Sciatic nerve (tissue), 2 donors: ENCODE measurements around the gene IRF9. TPM values are rescaled to one million over a fixed set of nuclear protein-coding genes. Genes with fewer than 3 reads are reported as not detected.

ENCODE experiments used
- ATAC-seq: fragments of 200-7000 bp; cut with Tn5 transposase; one replicate; pipeline ENCODE4 v1.9.1; 2020; ENCODE audit warnings: mild to moderate bottlenecking, moderate library complexity
- DNase-seq: peaks from one replicate; pipeline ENCODE4 v3.0.0-alpha.2; 2020; ENCODE audit warnings: low spot score
- intact Hi-C: fragments of 100-400 bp; cut with DNase I; formaldehyde crosslinking; loops from one replicate; pipeline ENCODE4 v1.14.2; 2022
- total RNA-seq: library from RNA; stranded (reverse); fragmentation: NEBNext Ultra II Directional; extraction: Animal tissue kit (Norgen Biotek cat#: 25700); gene quantifications from one replicate; pipeline ENCODE4 v1.2.1, GENCODE V29; 2021
- donor health status: DM: no; HTN: no; CAD: no.
- donor health status: DM: no; HTN: no; CAD: no.

IRF9 gene
- total RNA-seq, 1 donor from 2014 or later = 107 TPM

DNA sequence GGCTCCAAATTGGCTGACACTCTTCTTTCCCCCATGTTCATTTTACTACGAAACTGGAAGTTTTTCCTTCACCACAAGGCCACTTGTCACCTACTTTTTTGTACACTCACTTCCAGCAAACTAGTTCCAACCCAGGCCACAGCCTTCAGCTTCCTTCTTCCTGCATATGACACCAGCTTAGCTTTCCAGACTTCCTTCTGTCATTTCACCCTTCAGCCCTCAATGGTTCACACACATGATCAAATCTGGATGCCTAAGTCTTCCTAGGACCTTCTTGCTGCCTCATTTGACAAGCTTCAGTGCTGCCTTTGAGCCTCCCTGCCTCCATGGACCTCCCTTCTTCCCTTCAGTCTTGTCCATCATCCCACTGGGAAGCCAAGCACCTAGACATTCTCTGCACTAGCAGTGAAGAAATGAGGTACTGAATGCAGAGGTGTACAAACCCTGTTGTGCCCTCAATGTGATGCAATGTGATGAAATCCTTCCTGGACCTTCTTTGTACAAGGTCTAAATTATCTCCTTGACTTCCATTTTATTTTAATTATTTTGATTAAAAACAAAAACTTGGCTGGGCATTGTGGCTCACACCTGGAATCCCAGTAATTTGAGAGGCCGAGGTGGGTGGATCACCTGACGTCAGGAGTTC, 6.5 kb downstream of the IRF9 start:
- intact Hi-C loops = no loop called here
- DNase-seq (no peak), ATAC-seq (no peak)

DNA sequence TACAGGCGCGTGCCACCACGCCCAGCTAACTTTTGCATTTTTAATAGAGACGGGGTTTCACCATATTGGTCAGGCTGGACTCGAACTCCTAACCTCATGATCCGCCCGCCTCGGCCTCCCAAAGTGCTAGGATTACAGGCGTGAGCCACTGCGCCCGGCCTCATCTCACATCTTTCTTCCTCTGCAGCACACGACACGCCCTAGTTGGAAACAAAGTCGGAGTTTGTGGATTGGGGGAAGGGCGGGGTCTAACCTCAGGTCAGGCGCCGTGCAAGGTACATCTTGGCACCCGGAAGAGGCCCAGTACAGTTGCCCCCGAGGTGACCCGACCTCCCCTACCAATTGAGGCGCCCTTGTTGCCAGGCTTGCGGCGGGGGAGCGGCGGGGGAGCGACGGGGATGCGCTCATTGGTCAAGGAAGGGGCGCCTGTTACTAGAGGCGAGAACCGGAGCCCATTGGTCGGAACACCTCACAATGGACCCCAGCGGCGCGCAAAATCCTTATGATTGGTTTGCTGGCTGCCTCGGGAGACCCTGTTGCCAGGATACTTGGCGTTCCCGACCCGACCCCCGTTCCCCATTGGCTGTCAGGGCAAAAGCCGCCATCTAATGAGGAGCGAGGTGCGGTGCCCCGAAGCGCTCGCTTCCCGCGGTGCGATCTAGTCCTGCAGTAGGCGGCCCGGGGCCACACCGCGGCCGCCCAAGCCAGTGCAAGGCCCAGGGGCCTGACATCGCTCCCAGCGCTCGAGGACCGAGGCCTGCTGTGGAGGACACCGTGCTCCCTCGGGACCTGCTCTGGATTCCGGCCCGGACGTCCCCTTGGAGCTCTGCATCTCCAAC, 10.6 kb downstream of the IRF9 start, which contains the start of gene REC8:
Gene REC8, plus strand, starts transcription at position 659 of the 839 bp plus-strand sequence. CDS start 473 bp downstream, outside the sequence.
- DNase-seq (peak; percentile 89), ATAC-seq (peak; percentile 95)
- intact Hi-C loops = no loop called here

DNA sequence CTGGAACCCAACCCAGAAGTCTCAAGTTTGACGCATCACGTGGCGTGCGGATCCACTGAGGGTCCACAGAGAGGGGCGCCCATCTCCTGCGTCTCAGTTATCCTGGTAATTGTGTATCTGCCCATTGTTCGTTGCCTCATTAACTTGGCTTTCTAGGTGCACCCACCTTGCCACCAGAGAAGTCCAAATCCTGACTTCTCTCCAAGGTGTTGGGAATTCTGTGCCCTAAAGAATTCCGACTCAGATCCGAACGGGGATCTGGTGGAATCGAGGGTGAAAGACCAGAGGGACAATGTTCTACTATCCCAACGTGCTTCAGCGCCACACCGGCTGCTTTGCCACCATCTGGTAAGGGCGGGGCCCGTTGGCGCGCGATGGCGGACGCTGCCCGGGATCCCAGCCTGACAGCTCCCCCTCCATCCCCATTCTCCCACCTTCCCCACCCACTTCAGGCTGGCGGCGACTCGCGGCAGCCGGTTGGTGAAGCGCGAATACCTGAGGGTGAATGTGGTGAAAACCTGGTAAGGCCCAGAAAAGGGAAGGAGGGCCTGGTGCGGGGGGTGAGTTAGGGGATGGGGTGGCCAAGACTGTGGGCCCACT, 11.3 kb downstream of the IRF9 start:
- peak; percentile 6 for ATAC-seq
- intact Hi-C loops = no loop called here
- DNase-seq = no peak

DNA sequence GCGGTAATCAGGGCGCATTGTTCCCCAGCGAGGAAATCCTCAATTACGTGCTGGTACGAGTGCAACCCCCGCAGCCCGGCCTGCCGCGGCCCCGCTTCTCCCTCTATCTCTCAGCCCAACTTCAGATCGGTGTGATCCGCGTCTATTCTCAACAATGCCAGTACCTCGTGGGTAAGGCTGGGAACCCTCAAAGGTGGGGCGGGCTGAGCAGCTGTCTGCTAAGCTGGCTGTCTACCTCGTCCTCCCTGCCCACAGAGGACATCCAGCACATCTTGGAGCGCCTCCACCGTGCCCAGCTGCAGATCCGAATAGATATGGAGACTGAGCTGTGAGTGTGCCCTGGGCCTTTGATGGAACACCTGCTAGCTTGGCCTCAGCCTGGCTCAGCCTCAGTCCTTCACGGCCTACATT, 11.8 kb downstream of the IRF9 start:
- DNase-seq (no peak), ATAC-seq (no peak)
- intact Hi-C loops = no loop called here

DNA sequence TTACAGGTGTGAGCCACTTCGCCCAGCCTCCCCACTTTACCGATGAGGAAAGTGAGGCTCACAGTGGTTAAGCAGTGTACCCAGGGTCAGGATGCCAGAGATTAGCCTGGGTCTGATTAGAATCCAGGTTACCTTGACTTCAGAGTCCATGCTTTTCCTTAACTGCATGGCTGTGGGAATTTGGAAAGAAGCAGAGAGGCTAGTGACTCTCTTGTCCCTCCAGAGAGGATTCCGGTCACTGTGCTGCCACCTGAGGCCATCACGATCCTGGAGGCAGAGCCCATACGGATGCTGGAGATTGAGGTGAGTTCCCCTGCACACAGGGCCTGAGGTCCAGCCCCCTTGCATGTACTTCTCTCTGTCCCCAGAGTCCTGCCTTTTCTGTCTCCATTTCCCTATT, 15.5 kb downstream of the IRF9 start:
- no peak for DNase-seq
- intact Hi-C loops = no loop called here
- no peak for ATAC-seq

DNA sequence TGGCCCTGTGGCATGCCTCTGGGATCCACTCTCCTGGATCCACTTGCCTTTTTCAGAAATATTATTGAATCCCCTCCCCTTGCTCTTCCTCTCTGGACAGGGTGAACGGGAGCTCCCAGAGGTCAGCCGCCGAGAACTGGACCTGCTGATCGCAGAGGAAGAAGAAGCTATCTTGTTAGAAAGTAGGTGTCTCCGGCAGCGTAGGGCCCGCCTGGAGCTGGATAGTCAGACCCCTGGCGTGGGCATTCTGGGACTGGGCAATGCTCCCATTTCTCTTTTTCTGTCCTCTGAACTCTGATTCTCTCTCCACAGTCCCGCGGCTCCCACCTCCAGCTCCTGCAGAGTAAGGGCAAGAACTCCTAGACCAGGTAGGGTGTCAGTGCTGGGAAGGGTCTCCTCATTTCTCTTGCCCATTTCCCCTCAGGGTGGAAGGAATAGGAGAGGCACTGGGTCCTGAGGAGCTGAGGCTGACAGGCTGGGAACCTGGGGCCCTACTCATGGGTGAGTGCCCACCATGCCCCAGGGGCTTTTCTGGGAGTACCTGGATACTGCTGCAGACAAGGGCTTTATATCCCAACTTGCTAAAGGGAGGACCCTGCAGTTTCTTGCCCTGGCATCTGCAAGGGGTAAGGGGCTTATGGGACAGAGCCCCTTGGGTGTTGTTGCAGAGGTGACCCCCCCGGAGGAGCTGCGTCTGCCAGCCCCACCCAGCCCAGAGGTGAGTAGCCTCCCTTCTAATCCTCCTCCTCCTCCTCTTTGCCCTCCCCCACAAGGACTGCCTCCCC, 16.2 kb downstream of the IRF9 start:
- DNase-seq (no peak), ATAC-seq (no peak)
- intact Hi-C loops = no loop called here

DNA sequence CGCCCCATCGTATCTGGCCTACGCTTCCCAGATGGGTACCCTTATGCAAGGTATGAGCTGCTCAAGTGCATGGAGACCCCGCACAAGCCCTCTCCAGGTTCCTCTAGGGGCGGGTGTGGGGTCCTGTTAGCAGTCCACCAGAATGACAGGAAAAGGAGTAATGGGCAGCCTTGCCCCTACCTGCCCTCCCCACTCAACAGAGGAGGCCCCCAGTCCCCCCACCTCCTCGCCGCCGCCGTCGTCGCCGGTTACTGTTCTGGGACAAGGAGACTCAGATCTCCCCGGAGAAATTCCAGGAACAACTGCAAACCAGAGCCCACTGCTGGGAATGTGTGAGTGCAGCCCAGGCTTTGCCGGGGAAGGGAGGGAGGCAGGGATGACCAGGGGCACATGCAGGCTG, 16.8 kb downstream of the IRF9 start:
- DNase-seq = no peak
- intact Hi-C loops = no loop called here
- no peak for ATAC-seq

DNA sequence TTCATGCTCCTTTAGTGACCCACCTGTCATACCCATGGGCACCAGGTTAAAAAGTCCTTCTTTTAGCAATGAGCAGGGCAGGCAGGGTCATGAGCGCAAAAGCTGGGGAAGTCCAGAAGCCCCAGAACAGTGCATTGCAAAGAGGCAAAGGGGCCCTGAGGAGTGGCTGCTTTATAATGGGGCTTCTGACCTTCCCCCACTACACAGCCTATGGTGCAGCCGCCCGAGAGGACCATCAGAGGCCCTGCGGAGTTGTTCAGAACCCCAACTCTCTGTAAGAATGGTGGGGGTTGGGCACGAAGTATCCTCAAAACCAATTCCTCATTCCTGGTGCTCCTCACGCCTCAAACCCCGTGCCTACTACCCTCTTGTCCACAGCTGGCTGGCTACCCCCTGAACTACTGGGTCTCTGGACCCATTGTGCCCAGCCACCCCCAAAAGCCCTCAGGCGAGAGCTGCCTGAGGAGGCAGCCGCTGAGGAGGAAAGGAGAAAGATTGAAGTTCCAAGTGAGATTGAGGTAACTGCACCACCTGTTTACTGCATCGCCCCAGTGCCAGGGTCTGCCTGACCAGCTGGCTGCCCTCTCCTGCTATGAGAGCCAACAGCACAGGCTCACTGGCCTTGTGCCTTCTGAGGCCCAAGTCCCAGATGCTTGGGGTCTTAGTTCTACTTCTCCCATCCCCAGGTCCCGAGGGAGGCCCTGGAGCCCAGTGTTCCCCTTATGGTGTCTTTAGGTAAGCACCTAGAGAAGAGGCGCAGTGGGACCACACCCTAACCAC, 17.5 kb downstream of the IRF9 start:
- intact Hi-C loops = no loop called here
- ATAC-seq (no peak), DNase-seq (no peak)

DNA sequence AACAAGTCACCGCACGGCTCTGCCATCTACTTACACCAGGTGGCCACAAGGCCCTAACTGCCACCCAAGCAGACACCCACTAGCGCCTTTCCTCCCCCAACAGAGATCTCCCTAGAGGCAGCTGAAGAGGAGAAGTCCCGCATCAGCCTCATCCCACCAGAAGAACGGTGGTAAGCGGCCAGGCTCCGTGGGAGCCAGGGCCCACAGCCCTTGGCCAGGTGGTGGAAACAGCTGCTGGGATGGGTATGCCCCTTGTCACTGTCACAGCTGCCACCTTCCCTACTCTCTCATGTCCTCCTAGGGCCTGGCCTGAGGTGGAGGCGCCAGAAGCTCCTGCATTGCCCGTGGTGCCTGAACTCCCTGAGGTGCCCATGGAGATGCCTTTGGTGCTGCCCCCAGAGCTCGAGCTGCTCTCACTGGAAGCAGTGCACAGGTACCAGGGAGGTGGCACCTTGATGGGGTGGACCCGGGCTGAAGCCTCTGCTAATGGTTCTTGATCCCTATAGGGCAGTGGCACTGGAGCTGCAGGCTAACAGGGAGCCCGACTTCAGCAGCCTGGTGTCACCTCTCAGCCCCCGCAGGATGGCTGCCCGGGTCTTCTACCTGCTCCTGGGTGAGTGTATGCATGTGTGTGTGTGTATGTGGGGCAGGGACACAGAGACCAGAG, 18.4 kb downstream of the IRF9 start:
- intact Hi-C loops = no loop called here
- ATAC-seq (peak; percentile 19), DNase-seq (no peak)

DNA sequence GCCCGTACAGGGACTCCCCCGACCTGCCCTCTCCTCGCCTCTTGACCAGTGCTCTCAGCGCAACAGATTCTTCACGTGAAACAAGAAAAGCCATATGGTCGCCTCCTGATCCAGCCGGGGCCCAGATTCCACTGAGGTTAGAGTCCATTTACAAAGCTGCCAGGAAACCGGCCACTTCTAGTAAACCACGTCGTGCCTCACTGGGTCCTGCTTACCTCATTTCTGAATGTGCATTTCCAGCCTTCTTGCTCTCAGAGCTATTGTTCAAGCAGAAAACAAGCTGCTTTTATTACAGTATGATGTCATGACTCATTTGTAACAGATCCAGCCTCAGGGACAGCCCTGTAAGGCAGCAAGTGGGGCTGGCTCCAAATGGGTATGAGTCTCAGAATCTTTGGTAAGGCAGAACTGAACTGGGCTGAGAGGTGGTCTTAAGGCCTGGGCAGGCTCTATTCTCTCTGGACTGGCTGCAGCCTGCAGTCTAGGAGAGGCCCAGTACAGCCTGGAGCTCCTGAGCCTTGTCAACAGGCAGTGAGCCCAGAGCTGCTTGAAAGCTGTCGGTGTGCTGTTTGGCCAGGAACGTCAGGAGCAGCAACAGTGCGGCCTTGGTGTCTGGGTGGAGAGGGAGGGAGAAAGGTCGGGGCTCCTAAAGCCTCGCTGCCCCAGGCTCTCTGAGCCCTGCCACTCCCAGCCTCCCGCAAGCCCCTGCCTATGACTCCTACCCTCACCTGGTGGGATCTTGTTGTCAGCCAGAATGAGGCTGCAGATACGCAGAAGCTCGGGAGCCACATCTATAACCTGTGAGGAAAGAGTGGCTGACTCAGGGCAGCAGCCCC, 19.1 kb downstream of the IRF9 start:
- no peak for DNase-seq
- intact Hi-C loops = no loop called here
- peak; percentile 68 for ATAC-seq

DNA sequence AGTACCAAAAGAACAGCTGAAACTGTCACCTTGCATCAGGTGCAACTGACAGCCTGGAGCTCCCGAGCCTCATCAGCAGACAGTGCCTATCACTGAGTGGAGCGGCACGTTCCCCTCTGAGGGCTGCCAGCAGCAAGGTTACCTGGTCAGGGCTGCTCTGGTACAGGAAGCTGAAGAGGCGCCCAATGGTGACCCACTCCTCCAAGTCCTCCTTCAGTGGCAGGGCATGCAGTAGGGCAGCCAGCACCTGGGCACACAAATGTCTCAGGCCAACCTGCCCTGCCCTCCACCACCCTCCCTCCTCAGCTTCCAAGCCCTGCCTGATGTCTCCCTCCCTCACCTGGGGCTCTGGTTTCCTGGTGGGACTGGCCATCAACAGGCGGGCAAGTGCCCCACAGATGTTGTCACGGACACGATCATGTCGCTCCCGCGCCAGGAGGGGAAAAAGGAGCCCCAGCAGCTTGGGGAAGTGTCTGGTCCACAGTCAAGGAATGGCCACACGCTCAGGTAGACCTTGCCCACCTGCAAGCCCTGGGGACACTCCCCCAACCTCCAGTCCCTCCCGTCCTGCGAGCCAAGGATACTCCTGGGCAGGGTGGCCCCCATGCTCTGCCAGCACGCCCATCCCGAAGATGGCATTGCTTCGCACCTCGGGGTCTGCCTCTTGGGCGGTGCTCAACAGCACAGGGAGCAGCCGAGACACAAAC, 20.5 kb downstream of the IRF9 start:
- intact Hi-C loops = no loop called here
- ATAC-seq (no peak), DNase-seq (no peak)

DNA sequence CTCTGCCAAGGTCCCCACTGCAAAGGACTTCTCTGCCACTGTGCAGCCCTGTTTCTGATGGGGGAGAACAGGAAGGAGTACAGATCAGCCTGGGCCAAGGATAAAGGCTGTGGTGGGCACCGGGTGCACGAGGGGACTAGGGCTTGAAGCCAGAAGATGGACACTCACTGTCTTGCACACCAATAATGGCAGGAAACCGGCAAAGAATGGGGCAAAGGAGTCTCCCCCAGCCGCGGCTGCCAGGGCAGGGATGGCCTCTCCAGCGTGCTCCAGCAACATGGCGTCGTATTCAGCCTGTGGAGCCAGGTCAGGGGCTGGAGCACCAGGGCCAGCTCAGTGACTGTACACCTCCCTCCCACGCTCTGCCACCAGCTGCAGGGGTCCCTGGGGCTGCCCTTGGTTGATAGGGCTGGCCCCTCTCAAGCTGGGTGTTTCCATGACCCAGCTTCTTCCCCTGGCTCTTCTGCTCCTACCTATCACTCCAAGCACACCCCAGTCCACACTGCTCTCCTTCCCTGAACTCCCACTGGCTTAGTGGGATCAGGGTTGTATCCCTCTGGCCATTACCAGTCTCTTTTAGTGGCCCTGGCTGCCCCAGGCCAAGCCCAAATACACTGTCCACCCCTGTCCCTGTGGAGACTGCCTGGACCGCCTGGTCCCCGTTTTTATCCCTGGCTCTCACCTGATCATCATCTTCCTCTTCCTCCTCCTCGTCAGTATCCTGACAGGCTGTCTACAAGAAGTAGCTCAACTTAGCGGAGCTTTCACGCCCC, 21.2 kb downstream of the IRF9 start:
- no peak for ATAC-seq
- DNase-seq = no peak
- intact Hi-C loops = no loop called here

DNA sequence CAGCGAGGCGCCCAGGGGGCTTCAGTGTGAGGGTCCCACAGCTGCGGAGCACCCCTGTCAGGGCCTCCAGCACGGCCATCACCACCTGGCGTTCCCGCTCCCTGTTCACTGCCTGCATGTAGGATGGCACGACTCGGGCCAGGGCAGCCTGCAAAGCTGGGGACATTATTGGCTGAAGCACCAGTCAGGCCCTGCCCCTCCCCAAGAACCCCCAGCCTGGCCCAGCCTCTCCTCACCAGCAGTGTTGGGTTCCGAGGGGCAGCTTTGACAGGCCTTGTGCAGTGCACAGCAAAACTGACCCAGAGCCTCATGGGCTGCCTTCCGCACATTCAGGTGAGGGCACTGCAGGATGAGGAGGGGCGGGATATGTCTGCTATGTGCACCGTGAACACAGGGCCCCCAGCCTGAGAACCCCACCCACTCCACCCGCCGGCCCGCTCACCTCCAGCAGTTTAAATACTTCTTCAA, 22.0 kb downstream of the IRF9 start:
- intact Hi-C loops = no loop called here
- ATAC-seq (no peak), DNase-seq (no peak)

DNA sequence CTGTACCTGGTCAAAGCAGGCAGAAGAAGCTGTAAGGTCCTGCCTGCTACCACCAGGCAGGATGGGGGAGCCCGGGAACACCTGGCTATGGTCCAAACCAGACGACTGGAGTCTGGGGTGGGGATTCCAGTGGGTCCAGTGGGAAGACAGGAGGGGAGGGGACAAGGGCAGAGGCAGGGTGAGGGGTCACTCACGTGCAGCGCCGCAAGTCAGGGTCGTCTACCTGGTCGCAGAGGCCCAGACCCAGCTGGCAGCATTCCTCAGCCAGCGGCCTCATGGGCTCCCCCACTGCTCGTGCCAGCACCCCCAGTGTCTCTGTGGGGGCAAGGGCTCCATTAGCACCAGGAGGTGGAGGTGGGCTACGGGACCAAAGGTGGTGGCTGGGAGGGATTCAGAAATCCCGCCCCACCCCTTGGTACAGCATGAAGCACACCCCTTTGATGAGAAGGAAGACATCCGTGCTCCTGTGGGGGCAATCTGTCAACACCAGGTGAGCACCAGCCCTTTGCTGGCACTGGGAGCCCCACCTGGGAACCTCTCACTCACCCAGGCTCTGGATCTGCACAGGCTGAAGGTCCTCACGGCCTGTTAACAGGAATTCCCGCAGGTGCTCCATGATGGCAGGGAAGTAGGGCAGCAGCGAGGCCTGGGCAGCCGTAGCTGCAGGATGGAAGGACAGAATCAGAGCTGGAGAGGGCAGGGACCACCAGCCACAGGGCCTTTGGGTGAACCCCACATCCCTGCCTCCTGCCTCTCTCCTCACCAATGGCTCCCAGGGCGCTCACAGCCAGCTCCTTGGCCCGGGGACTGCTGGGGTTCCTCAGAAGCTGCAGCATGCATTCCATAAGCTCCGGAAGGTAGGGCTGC, 23.3 kb downstream of the IRF9 start:
- DNase-seq = no peak
- intact Hi-C loops = no loop called here
- no peak for ATAC-seq

DNA sequence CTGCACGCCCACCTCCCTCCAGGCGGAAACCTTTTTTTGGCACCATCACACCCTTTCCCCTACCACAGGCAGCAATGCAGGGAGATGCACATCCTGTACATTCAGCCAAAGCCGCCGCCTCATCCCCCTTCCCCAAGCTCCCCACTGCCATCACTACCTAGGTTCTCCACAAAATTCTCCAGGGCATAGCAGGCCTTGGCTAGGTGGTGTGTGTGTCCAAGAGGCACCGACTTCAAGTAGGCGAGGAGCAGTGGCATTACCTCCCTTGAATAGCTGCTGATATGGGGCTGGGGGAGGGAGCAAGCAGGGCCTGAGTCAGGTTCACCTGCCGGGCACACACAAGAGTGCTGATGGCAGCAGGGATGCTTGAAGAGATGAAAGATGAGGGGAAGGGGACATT, 24.0 kb downstream of the IRF9 start:
- ATAC-seq (no peak), DNase-seq (no peak)
- intact Hi-C loops = no loop called here
